Measurements from ENCODE around the gene ADAMTS6.

DNA sequence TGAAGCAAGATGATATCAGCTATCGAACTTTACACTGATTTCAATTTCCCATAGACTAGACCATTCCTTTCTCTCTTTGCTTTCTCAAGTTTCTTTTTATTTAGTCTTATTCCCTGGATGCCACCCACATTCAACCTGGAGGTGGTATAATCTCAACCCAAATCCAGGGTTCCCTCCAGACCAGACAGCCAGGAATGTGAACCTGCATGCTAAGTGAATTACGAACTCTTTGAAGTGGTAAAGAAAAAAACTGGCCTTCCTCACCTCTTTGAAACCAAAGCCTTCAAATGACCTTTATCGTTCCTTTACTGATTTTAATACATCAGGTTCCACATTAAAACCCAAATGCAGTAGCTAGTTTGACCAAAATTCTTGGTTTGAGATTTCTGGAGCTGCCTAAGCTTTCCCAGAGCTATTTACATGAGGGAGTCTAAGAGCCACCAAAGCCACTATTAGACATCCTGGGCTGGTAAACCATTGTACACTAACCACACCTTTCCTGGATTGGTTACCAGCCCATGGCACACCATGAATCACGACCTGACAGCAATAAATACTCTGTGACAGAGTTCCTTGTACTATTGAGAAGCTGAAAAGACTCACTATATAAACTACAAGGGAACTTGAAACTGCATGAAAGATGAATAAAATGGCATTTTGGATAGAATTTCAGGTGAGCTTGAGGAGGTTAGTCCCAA lies 323.7 kb downstream of the ADAMTS6 start:
- TF ChIP-seq, protein P1, sequence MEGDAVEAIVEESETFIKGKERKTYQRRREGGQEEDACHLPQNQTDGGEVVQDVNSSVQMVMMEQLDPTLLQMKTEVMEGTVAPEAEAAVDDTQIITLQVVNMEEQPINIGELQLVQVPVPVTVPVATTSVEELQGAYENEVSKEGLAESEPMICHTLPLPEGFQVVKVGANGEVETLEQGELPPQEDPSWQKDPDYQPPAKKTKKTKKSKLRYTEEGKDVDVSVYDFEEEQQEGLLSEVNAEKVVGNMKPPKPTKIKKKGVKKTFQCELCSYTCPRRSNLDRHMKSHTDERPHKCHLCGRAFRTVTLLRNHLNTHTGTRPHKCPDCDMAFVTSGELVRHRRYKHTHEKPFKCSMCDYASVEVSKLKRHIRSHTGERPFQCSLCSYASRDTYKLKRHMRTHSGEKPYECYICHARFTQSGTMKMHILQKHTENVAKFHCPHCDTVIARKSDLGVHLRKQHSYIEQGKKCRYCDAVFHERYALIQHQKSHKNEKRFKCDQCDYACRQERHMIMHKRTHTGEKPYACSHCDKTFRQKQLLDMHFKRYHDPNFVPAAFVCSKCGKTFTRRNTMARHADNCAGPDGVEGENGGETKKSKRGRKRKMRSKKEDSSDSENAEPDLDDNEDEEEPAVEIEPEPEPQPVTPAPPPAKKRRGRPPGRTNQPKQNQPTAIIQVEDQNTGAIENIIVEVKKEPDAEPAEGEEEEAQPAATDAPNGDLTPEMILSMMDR (IDR thresholded peaks at IDR 0.05) = no peak
- no peak for TF ChIP-seq ZFX (IDR thresholded peaks at IDR 0.05; ENCODE audit: borderline replicate concordance)

Data from 22Rv1 (cell line).